H9 (cell line): ENCODE measurements around the gene VDAC1. TPM values are rescaled to one million over a fixed set of nuclear protein-coding genes. Genes with fewer than 3 reads are reported as not detected.

Experiments used
- DNase-seq: peaks from one replicate; pipeline ENCODE4 v3.0.0-alpha.2; 2017
- H2AFZ ChIP-seq: one replicate; pipeline ENCODE4 v1.6.1; 2013; ENCODE audit warnings: mild to moderate bottlenecking, low read length, control low read depth, moderate library complexity
- H2AK5ac ChIP-seq: 2 replicates; pipeline ENCODE4 v1.6.1; 2013; ENCODE audit warnings: low read length, control low read depth, mixed read lengths; ENCODE audit not compliant: insufficient read length
- H2BK120ac ChIP-seq: one replicate; pipeline ENCODE4 v1.6.1; 2013; ENCODE audit warnings: low read depth, mild to moderate bottlenecking, low read length, control low read depth, inconsistent platforms; ENCODE audit not compliant: poor library complexity, severe bottlenecking
- H2BK12ac ChIP-seq: 2 replicates; pipeline ENCODE4 v1.6.1; 2013; ENCODE audit warnings: low read length, control low read depth, mixed read lengths, low read depth; ENCODE audit not compliant: insufficient read length
- H2BK15ac ChIP-seq: 2 replicates; pipeline ENCODE4 v1.6.1; 2013; ENCODE audit warnings: low read depth, low read length, control low read depth
- H2BK20ac ChIP-seq: one replicate; pipeline ENCODE4 v1.6.1; 2013; ENCODE audit warnings: low read depth, mild to moderate bottlenecking, low read length, control low read depth, inconsistent platforms; ENCODE audit not compliant: poor library complexity, severe bottlenecking
- H2BK5ac ChIP-seq: 2 replicates; pipeline ENCODE4 v1.6.1; 2013; ENCODE audit warnings: low read length, control low read depth, mixed read lengths; ENCODE audit not compliant: insufficient read length
- H3K14ac ChIP-seq: 2 replicates; pipeline ENCODE4 v1.6.1; 2013; ENCODE audit warnings: low read length, control low read depth; ENCODE audit not compliant: insufficient read depth
- H3K18ac ChIP-seq: 2 replicates; pipeline ENCODE4 v1.6.1; 2013; ENCODE audit warnings: low read depth, mild to moderate bottlenecking, mixed read lengths, low read length, control low read depth; ENCODE audit not compliant: insufficient read length
- H3K23ac ChIP-seq: 2 replicates; pipeline ENCODE4 v1.6.1; 2013; ENCODE audit warnings: low read length, control low read depth, mixed read lengths, low read depth; ENCODE audit not compliant: insufficient read length
- H3K23me2 ChIP-seq: 2 replicates; pipeline ENCODE4 v1.6.1; 2013; ENCODE audit warnings: low read depth, mild to moderate bottlenecking, mixed read lengths, low read length, control low read depth; ENCODE audit not compliant: insufficient read length, poor library complexity, severe bottlenecking
- H3K27ac ChIP-seq: 2 replicates; pipeline ENCODE4 v1.5.1; 2013; ENCODE audit warnings: low read length, control low read depth, mixed read lengths, low read depth; ENCODE audit not compliant: insufficient read length
- H3K27me3 ChIP-seq: 2 replicates; pipeline ENCODE4 v1.6.1; 2013; ENCODE audit warnings: low read length, control low read depth, inconsistent platforms; ENCODE audit not compliant: insufficient read depth
- H3K4ac ChIP-seq: 2 replicates; pipeline ENCODE4 v1.6.1; 2013; ENCODE audit warnings: low read depth, mild to moderate bottlenecking, control low read depth, inconsistent platforms, low read length, moderate library complexity
- H3K4me1 ChIP-seq: 2 replicates; pipeline ENCODE4 v1.6.1; 2013; ENCODE audit warnings: low read length, control low read depth, inconsistent platforms; ENCODE audit not compliant: insufficient read depth
- H3K4me2 ChIP-seq: 2 replicates; pipeline ENCODE4 v1.6.1; 2013; ENCODE audit warnings: low read length, control low read depth, mixed read lengths; ENCODE audit not compliant: insufficient read length, insufficient read depth
- H3K56ac ChIP-seq: 2 replicates; pipeline ENCODE4 v1.6.1; 2013; ENCODE audit warnings: low read depth, mild to moderate bottlenecking, mixed read lengths, low read length, control low read depth; ENCODE audit not compliant: insufficient read length
- H3K79me1 ChIP-seq: 2 replicates; pipeline ENCODE4 v1.6.1; 2013; ENCODE audit warnings: low read depth, mild to moderate bottlenecking, moderate library complexity, low read length, control low read depth, inconsistent platforms; ENCODE audit not compliant: insufficient read depth, poor library complexity, severe bottlenecking
- H3K79me2 ChIP-seq: 2 replicates; pipeline ENCODE4 v1.6.1; 2013; ENCODE audit warnings: low read length, control low read depth, inconsistent platforms; ENCODE audit not compliant: insufficient read depth
- H3K9ac ChIP-seq: 2 replicates; pipeline ENCODE4 v1.6.1; 2013; ENCODE audit warnings: low read length, control low read depth, mixed read lengths; ENCODE audit not compliant: insufficient read length; ENCODE audit errors: extremely low read depth
- H3K9me3 ChIP-seq: one replicate; pipeline ENCODE4 v1.6.1; 2013; ENCODE audit warnings: low read depth, low read length, inconsistent platforms; ENCODE audit not compliant: control insufficient read depth
- H3T11ph ChIP-seq: one replicate; pipeline ENCODE4 v1.6.1; 2013; ENCODE audit warnings: mild to moderate bottlenecking, low read length, control low read depth, inconsistent platforms
- H4K20me1 ChIP-seq: one replicate; pipeline ENCODE4 v1.6.1; 2013; ENCODE audit not compliant: control insufficient read depth, insufficient read length, insufficient read depth
- H4K5ac ChIP-seq: 2 replicates; pipeline ENCODE4 v1.6.1; 2013; ENCODE audit warnings: low read depth, mild to moderate bottlenecking, mixed read lengths, low read length, control low read depth; ENCODE audit not compliant: insufficient read length
- H4K8ac ChIP-seq: replicated peaks from 2 replicates; pipeline ENCODE4 v1.6.1; 2013; ENCODE audit warnings: low read length, control low read depth, mixed read lengths, low read depth; ENCODE audit not compliant: insufficient read length
- H4K91ac ChIP-seq: 2 replicates; pipeline ENCODE4 v1.6.1; 2013; ENCODE audit warnings: low read depth, mild to moderate bottlenecking, moderate library complexity, mixed read lengths, low read length, control low read depth; ENCODE audit not compliant: insufficient read length
- H3K27ac Mint-ChIP-seq, 3 experiments: 2 replicates in 2 of 3; 3 replicates in 1 of 3; pipeline ENCODE4 v1.8.0; 2020 to 2021; ENCODE audit warnings: mixed read lengths in 3 of 3, mild to moderate bottlenecking in 1 of 3, moderate library complexity in 1 of 3
- H3K27me3 Mint-ChIP-seq: 2 replicates; pipeline ENCODE4 v1.8.0; 2021; ENCODE audit warnings: low read depth, mild to moderate bottlenecking, moderate library complexity, mixed read lengths
- H3K36me3 Mint-ChIP-seq, 3 experiments: 2 replicates in 2 of 3; 3 replicates in 1 of 3; pipeline ENCODE4 v1.8.0; 2020 to 2021; ENCODE audit warnings: low read depth in 3 of 3, mixed read lengths in 3 of 3; ENCODE audit not compliant: insufficient read depth in 1 of 3
- H3K4me1 Mint-ChIP-seq, 2 experiments: 2 replicates each; pipeline ENCODE4 v1.8.0; 2020; ENCODE audit warnings: mixed read lengths in 2 of 2
- H3K4me3 Mint-ChIP-seq, 2 experiments: 2 replicates in 1 of 2; 3 replicates in 1 of 2; pipeline ENCODE4 v1.8.0; 2020 to 2021; ENCODE audit warnings: mild to moderate bottlenecking in 2 of 2, mixed read lengths in 2 of 2, moderate library complexity in 1 of 2
- H3K9me3 Mint-ChIP-seq, 2 experiments: 2 replicates in 1 of 2; 3 replicates in 1 of 2; pipeline ENCODE4 v1.8.0; 2020; ENCODE audit warnings: mild to moderate bottlenecking in 2 of 2, mixed read lengths in 2 of 2, moderate library complexity in 1 of 2
- WGBS: extraction: QIAGEN DNeasy Blood & Tissue Kit; methylation state at CpG from one replicate; pipeline ENCODE4 v1.1.7; 2013; ENCODE audit warnings: missing lambda C conversion rate, low lambda C conversion rate, mixed read lengths; ENCODE audit not compliant: insufficient read length; ENCODE audit errors: extremely low coverage; 5-methylcytosine and 5-hydroxymethylcytosine counted together
- total RNA-seq: library from RNA; stranded (reverse); gene quantifications from 2 replicates; pipeline ENCODE4 v1.2.1, GENCODE V29; 2021
- TF ChIP-seq, protein P1 (sequence below): fragments of 200-600 bp; sonication (generic); conservative IDR thresholded peaks from 3 replicates; pipeline ENCODE4 v1.8.0; 2021; ENCODE audit warnings: antibody characterized with exemption, mild to moderate bottlenecking

Gene VDAC1
- total RNA-seq, 1 experiment from 2014 or later: 208 TPM

DNA sequence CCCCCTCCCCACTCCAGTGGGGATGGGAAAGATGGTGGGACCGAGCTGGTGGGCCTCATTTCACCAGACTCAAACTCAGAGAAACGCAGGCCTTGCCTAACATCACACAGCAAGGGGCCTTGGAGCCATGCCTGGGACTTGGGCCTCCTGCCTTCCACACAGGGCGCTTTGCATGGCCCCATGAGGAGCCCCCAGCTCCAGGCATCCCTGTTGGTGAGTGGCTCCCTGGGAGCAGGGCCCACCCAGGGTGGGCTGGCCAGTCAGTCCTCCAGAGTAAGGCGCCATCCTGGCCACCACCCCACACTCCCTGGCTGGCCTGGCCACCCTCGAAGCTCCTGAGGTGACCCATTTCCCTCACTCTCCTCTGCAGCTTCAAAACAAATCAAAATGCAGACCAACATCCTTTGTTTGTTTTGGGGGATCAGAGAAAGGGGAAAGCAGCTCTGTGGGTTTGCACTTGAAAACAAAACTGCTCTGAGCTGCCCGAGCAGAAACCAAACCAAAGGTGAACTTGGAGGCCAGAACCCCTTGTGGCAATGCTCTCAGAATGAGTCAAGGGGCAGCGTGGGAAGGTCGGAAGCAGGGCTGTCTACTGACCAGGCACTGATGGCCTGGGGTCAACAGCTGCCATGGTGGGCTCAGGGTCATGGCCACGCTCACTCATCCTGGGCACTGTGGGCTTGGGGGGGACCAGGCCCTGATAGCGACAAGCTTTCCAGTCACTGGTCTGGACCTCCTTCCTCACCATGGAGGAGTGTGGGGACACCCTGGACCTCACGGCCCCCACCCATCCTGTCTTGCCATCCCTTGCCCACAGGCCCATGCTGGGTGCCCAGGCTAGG is 37.0 kb upstream of the VDAC1 start:
- Histone ChIP-seq H2BK120ac (no peak overlapping the region), H3K79me2 (no peaks in the 10 kb centered on the region), H3K79me1 (no peaks in the 10 kb centered on the region), H2AK5ac (no peak overlapping the region), H3K56ac (no peak overlapping the region), H3K23ac (no peak overlapping the region), H3K27me3 (no peaks in the 10 kb centered on the region), H3K18ac (no peak overlapping the region), H2BK20ac (no peak overlapping the region), H3K9ac (no peak overlapping the region), H3K4me1 (peaks cover 2% of the 10 kb centered on the region; the same call in 1 of the 2 replicates), H3K27ac (no peak overlapping the region), H2BK5ac (no peak overlapping the region), H3T11ph (no peak overlapping the region), H3K23me2 (no peaks in the 10 kb centered on the region), H2BK15ac (no peak overlapping the region), H3K9me3 (no peaks in the 10 kb centered on the region), H4K91ac (no peak overlapping the region), H2BK12ac (no peak overlapping the region), H3K4me2 (no peak overlapping the region), H4K20me1 (no peaks in the 10 kb centered on the region), H2AFZ (no peak overlapping the region), H3K14ac (no peak overlapping the region), H4K5ac (no peak overlapping the region), H3K4ac (no peak overlapping the region), H4K8ac (no peak overlapping the region)
- Mint-ChIP-seq H3K9me3 (peaks cover 0 to 3% of the 10 kb centered on the region in 2 experiments; a peak in 2 of 5 replicates), H3K27me3 (peaks cover 52% of the 10 kb centered on the region), H3K4me3 (no peak overlapping the region), H3K36me3 (no peaks in the 10 kb centered on the region), H3K4me1 (peaks cover 7 to 10% of the 10 kb centered on the region in 2 experiments), H3K27ac (no peak overlapping the region)
- TF ChIP-seq, protein P1, sequence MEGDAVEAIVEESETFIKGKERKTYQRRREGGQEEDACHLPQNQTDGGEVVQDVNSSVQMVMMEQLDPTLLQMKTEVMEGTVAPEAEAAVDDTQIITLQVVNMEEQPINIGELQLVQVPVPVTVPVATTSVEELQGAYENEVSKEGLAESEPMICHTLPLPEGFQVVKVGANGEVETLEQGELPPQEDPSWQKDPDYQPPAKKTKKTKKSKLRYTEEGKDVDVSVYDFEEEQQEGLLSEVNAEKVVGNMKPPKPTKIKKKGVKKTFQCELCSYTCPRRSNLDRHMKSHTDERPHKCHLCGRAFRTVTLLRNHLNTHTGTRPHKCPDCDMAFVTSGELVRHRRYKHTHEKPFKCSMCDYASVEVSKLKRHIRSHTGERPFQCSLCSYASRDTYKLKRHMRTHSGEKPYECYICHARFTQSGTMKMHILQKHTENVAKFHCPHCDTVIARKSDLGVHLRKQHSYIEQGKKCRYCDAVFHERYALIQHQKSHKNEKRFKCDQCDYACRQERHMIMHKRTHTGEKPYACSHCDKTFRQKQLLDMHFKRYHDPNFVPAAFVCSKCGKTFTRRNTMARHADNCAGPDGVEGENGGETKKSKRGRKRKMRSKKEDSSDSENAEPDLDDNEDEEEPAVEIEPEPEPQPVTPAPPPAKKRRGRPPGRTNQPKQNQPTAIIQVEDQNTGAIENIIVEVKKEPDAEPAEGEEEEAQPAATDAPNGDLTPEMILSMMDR: no peak
- no peak for DNase-seq
- WGBS: no CpG with 5 or more reads among the region's 11 CpGs
